GM23248 (cell line): ENCODE results near the gene MAP3K20.

Source experiments
- EZH2 ChIP-seq: fragments of 200-600 bp; sonication (generic); IDR thresholded peaks from 2 replicates; pipeline ENCODE4 v1.6.1; 2018; ENCODE audit warnings: antibody characterized with exemption, mild to moderate bottlenecking; ENCODE audit not compliant: insufficient read depth, poor library complexity, severe bottlenecking
- EZH2phosphoT487 ChIP-seq: fragments of 200-600 bp; sonication (generic); IDR thresholded peaks from 2 replicates; pipeline ENCODE4 v1.6.1; 2018; ENCODE audit warnings: antibody characterized with exemption, moderate library complexity, mild to moderate bottlenecking, low read depth; ENCODE audit not compliant: insufficient read depth

DNA sequence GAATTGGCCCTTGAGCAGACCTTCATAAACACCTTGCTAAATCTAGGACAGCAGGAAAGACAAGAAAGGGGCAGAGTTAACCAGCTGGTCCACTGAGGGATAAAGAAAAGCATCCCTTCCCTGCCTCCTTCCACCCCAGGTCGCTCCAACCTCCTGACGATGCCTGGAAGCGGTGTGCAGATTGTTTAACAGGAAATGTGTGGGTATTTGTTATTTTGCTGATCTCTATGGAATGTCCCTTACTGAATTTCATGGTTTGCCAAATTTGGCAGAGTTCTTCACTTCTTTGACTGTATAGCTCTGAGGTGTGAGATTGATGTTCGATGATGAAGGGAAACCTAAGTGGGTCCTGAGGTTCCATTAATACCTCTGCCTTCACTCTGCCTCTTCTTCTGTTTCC, 72.9 kb downstream of the MAP3K20 start:
- TF ChIP-seq EZH2 (no peak), EZH2phosphoT487 (no peak)
